HG02759 (cell line): ENCODE results near the gene CDK3.

Experiments
- ATAC-seq: cut with Tn5 transposase; IDR thresholded peaks from one replicate; pipeline ENCODE4 v1.9.1; 2021; ENCODE audit warnings: mild to moderate bottlenecking, moderate library complexity; ENCODE audit not compliant: unreplicated experiment

CDK3 gene

GRCh38 chr17:76013377-76013932 lies 12.8 kb downstream of the CDK3 start:
- no peak for ATAC-seq

GRCh38 chr17:76014100-76014924 lies 13.7 kb downstream of the CDK3 start:
- no peak for ATAC-seq

- ATAC-seq: no peak
These were observed 14.2 kb downstream of the CDK3 start for GRCh38 chr17:76014925-76015261.

- no peak for ATAC-seq
These were observed 17.1 kb downstream of the CDK3 start for GRCh38 chr17:76017481-76018339.

- no peak for ATAC-seq
These were observed 17.7 kb downstream of the CDK3 start for GRCh38 chr17:76018340-76018680.

GRCh38 chr17:76018801-76019200 lies 18.1 kb downstream of the CDK3 start:
- ATAC-seq: no peak

GRCh38 chr17:76019833-76020467 lies 19.3 kb downstream of the CDK3 start:
- no peak for ATAC-seq

- ATAC-seq: no peak
These were observed 21.6 kb downstream of the CDK3 start for GRCh38 chr17:76022285-76022684.

GRCh38 chr17:76022973-76023899 lies 22.6 kb downstream of the CDK3 start:
- ATAC-seq: no peak

GRCh38 chr17:76023900-76024237 lies 23.2 kb downstream of the CDK3 start:
- no peak for ATAC-seq

- no peak for ATAC-seq
These were observed 23.7 kb downstream of the CDK3 start for GRCh38 chr17:76024353-76024752.

- no peak for ATAC-seq
These were observed 24.6 kb downstream of the CDK3 start for GRCh38 chr17:76025294-76025693.

GRCh38 chr17:76026714-76027158 lies 26.1 kb downstream of the CDK3 start:
- no peak for ATAC-seq

- no peak for ATAC-seq
These were observed 26.6 kb downstream of the CDK3 start, which contains the start of gene EVPL for GRCh38 chr17:76027159-76027839. TSS of gene EVPL (minus strand) at chr17:76027306. CDS start at chr17:76027198, 108 bp downstream.

- no peak for ATAC-seq
These were observed 31.6 kb downstream of the CDK3 start for GRCh38 chr17:76032073-76032779.

- ATAC-seq: no peak
These were observed 32.1 kb downstream of the CDK3 start for GRCh38 chr17:76032780-76033108.

- ATAC-seq: no peak
These were observed 32.5 kb downstream of the CDK3 start for GRCh38 chr17:76033139-76033538.

- ATAC-seq: no peak
These were observed 34.0 kb downstream of the CDK3 start for GRCh38 chr17:76034428-76035350.
